ENCODE measurements around the gene FCMR. TPM values are rescaled to one million over a fixed set of nuclear protein-coding genes. Genes with fewer than 3 reads are reported as not detected.

FCMR gene
- total RNA-seq, 4 donors from 2014 or later = 1.1 to 54.1 (median 4.3) TPM

- no peak for TF ChIP-seq CTCF (IDR thresholded peaks at IDR 0.05; ENCODE audit: low read depth)
These were observed 43.3 kb downstream of the FCMR start for GRCh38 chr1:206878456-206878855.

GRCh38 chr1:206875752-206876377 is 45.9 kb downstream of the FCMR start:
- TF ChIP-seq CTCF (IDR thresholded peaks at IDR 0.05; ENCODE audit: low read depth) = no peak

GRCh38 chr1:206873603-206874188 is 48.0 kb downstream of the FCMR start:
- TF ChIP-seq CTCF (IDR thresholded peaks at IDR 0.05; ENCODE audit: low read depth) = no peak

GRCh38 chr1:206872139-206872538 is 49.6 kb downstream of the FCMR start:
- no peak for TF ChIP-seq CTCF (IDR thresholded peaks at IDR 0.05; ENCODE audit: low read depth)

- no peak for TF ChIP-seq CTCF (IDR thresholded peaks at IDR 0.05; ENCODE audit: low read depth)
These were observed 53.5 kb downstream of the FCMR start for GRCh38 chr1:206868264-206868663.

GRCh38 chr1:206867716-206868115 is 54.0 kb downstream of the FCMR start:
- no peak for TF ChIP-seq CTCF (IDR thresholded peaks at IDR 0.05; ENCODE audit: low read depth)

GRCh38 chr1:206867239-206867638 is 54.5 kb downstream of the FCMR start:
- no peak for TF ChIP-seq CTCF (IDR thresholded peaks at IDR 0.05; ENCODE audit: low read depth)

Data from subcutaneous adipose tissue (tissue), 4 donors.